ENCODE data around the gene TRAM2.

The TRAM2 gene

GRCh38 chr6:52523378-52524142 is 53.3 kb downstream of the TRAM2 start:
- TF ChIP-seq EZH2phosphoT487 (IDR thresholded peaks at IDR 0.05; ENCODE audit: borderline replicate concordance) (no peak), CTCF (conservative IDR thresholded peaks at IDR 0.05; ENCODE audit: low read length) (no peak)
- Histone ChIP-seq H3K27me3 (ENCODE audit: insufficient read depth, low read length, poor library complexity, severe bottlenecking) (no peaks in the 10 kb centered on the region), H3K9ac (ENCODE audit: low read depth, low read length, poor library complexity, severe bottlenecking) (no peak overlapping the region), H3K4me2 (ENCODE audit: low read depth, low read length, poor library complexity, severe bottlenecking) (no peak overlapping the region), H3K9me2 (replicated peaks; ENCODE audit: low read depth, low read length) (no peaks in the 10 kb centered on the region), H3K79me2 (ENCODE audit: insufficient read depth, low read length) (peaks cover 95% of the 10 kb centered on the region), H2AFZ (ENCODE audit: low read length) (no peak overlapping the region), H3F3A (ENCODE audit: low read depth) (no peaks in the 10 kb centered on the region), H3K36me3 (ENCODE audit: insufficient read depth, low read length) (peaks cover 28% of the 10 kb centered on the region; the same call in 1 of the 2 replicates), H3K4me1 (ENCODE audit: insufficient read depth, low read length, poor library complexity, severe bottlenecking) (peaks cover 16% of the 10 kb centered on the region), H3K9me3 (ENCODE audit: insufficient read depth, low read depth, low read length) (no peaks in the 10 kb centered on the region), H4K20me1 (ENCODE audit: insufficient read depth, low read length, poor library complexity, severe bottlenecking) (no peaks in the 10 kb centered on the region), H3K4me3 (ENCODE audit: low read length, poor library complexity, severe bottlenecking) (no peak overlapping the region)

- Histone ChIP-seq H3K27me3 (ENCODE audit: insufficient read depth, low read length, poor library complexity, severe bottlenecking) (no peaks in the 10 kb centered on the region), H3K9ac (ENCODE audit: low read depth, low read length, poor library complexity, severe bottlenecking) (no peak overlapping the region), H3K4me3 (ENCODE audit: low read length, poor library complexity, severe bottlenecking) (no peak overlapping the region), H3K9me2 (replicated peaks; ENCODE audit: low read depth, low read length) (no peaks in the 10 kb centered on the region), H3K9me3 (ENCODE audit: insufficient read depth, low read depth, low read length) (no peaks in the 10 kb centered on the region), H3K4me1 (ENCODE audit: insufficient read depth, low read length, poor library complexity, severe bottlenecking) (peaks cover 24% of the 10 kb centered on the region), H3F3A (ENCODE audit: low read depth) (no peaks in the 10 kb centered on the region), H3K79me2 (ENCODE audit: insufficient read depth, low read length) (peaks cover 95% of the 10 kb centered on the region), H3K36me3 (ENCODE audit: insufficient read depth, low read length) (peaks cover 27% of the 10 kb centered on the region; the same call in 1 of the 2 replicates), H4K20me1 (ENCODE audit: insufficient read depth, low read length, poor library complexity, severe bottlenecking) (no peaks in the 10 kb centered on the region), H2AFZ (ENCODE audit: low read length) (no peak overlapping the region), H3K4me2 (ENCODE audit: low read depth, low read length, poor library complexity, severe bottlenecking) (no peak overlapping the region)
- TF ChIP-seq CTCF (conservative IDR thresholded peaks at IDR 0.05; ENCODE audit: low read length) (no peak), EZH2phosphoT487 (IDR thresholded peaks at IDR 0.05; ENCODE audit: borderline replicate concordance) (no peak)
Measured at GRCh38 chr6:52522655-52523054, 54.2 kb downstream of the TRAM2 start.

GRCh38 chr6:52522151-52522626 is 54.7 kb downstream of the TRAM2 start:
- H3K79me2 ChIP-seq (ENCODE audit: insufficient read depth, low read length) = peaks cover 97% of the 10 kb centered on the region
- H3K9me2 ChIP-seq (replicated peaks; ENCODE audit: low read depth, low read length) = no peaks in the 10 kb centered on the region
- no peaks in the 10 kb centered on the region for H3K27me3 ChIP-seq (ENCODE audit: insufficient read depth, low read length, poor library complexity, severe bottlenecking)
- no peaks in the 10 kb centered on the region for H3F3A ChIP-seq (ENCODE audit: low read depth)
- TF ChIP-seq CTCF (conservative IDR thresholded peaks at IDR 0.05; ENCODE audit: low read length) (no peak), EZH2phosphoT487 (IDR thresholded peaks at IDR 0.05; ENCODE audit: borderline replicate concordance) (no peak)
- peaks cover 28% of the 10 kb centered on the region; the same call in 1 of the 2 replicates for H3K36me3 ChIP-seq (ENCODE audit: insufficient read depth, low read length)
- peaks cover 27% of the 10 kb centered on the region for H3K4me1 ChIP-seq (ENCODE audit: insufficient read depth, low read length, poor library complexity, severe bottlenecking)
- no peak overlapping the region for H3K4me2 ChIP-seq (ENCODE audit: low read depth, low read length, poor library complexity, severe bottlenecking)
- H3K4me3 ChIP-seq (ENCODE audit: low read length, poor library complexity, severe bottlenecking) = no peak overlapping the region
- H4K20me1 ChIP-seq (ENCODE audit: insufficient read depth, low read length, poor library complexity, severe bottlenecking) = peaks cover 4% of the 10 kb centered on the region
- H2AFZ ChIP-seq (ENCODE audit: low read length) = no peak overlapping the region
- H3K9me3 ChIP-seq (ENCODE audit: insufficient read depth, low read depth, low read length) = no peaks in the 10 kb centered on the region
- no peak overlapping the region for H3K9ac ChIP-seq (ENCODE audit: low read depth, low read length, poor library complexity, severe bottlenecking)
